GM23248 (cell line): ENCODE data around the gene HUS1B.

Experiments used
- EZH2 ChIP-seq: fragments of 200-600 bp; sonication (generic); IDR thresholded peaks from 2 replicates; pipeline ENCODE4 v1.6.1; 2018; ENCODE audit warnings: antibody characterized with exemption, mild to moderate bottlenecking; ENCODE audit not compliant: insufficient read depth, poor library complexity, severe bottlenecking
- EZH2phosphoT487 ChIP-seq: fragments of 200-600 bp; sonication (generic); IDR thresholded peaks from 2 replicates; pipeline ENCODE4 v1.6.1; 2018; ENCODE audit warnings: antibody characterized with exemption, moderate library complexity, mild to moderate bottlenecking, low read depth; ENCODE audit not compliant: insufficient read depth

DNA sequence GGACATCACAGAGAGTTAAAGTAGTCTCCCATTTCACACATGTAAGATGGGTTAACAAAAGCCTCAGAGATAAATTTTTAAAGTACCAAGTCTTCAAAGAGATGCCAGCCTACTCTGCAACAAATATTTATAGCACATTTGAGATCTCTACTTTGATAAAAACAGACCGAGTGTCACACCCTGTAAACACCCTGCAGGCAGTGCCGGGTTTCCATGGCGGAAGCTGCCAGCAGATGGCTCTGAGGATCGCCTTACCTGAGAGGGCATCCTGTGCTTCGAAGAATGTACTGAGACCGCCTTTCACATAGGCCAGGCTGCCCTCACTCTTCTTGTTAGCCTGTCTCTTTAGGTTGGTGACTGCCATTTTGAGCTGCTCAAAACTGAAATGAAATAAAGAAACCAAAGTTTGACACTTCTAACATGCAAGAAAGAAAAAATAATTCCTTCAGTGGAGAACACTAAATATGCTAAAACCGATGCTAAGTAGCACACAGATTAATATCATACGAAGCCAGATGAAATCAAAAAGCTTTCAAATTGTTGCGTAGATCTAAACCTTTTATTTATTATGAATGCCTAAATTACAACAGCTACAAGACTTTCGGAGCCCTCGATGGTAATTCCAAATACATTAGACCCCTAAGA lies 39.3 kb downstream of the HUS1B start:
- TF ChIP-seq EZH2phosphoT487 (no peak), EZH2 (no peak)
